Activated naive CD4-positive, alpha-beta T cell treated with anti-CD3 and anti-CD28 coated beads, Interleukin-2, amount 50 U/mL, for 16 hours (primary cell): Measurements from ENCODE around the gene CENPE.
A peak's percentile ranks its signal among the peaks of the same experiment; 100 is the strongest.
"Not testable (repeated sequence)": the region's sequence is repeated elsewhere in the genome, so short reads cannot be mapped to it uniquely, and the experiment has no call there.

Source experiments
- DNase-seq: peaks from one replicate; pipeline ENCODE4 v3.0.0-alpha.2; 2020

CENPE gene

GRCh38 chr4:103198111-103198765 lies at the start of gene CENPE:
Gene CENPE, minus strand, starts transcription at chr4:103198343. Its CDS starts 24 bp downstream, at chr4:103198319.
- DNase-seq, result peak; percentile 85

DNA sequence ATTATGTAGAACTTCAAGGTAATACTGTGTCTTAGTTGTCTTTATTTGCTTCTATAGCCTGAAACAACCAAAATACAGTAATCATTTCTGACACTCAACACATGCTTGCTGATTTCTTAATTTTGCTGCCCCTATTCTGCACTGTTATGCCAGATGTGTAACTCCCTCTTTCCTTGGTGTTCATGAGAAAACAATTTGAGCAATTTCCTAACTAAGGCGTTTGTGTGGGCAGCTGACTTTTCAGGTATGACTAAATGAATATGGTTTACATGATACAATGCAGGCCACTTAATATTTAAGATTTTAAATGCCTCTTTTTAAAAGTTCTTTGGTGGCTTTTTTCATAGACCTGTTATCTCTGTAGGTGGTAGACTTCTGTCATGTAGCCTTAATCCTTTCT lies 46.1 kb upstream of the CENPE start:
- no peak for DNase-seq

GRCh38 chr4:103230938-103231337 lies 32.8 kb upstream of the CENPE start:
- not testable (repeated sequence) for DNase-seq

DNA sequence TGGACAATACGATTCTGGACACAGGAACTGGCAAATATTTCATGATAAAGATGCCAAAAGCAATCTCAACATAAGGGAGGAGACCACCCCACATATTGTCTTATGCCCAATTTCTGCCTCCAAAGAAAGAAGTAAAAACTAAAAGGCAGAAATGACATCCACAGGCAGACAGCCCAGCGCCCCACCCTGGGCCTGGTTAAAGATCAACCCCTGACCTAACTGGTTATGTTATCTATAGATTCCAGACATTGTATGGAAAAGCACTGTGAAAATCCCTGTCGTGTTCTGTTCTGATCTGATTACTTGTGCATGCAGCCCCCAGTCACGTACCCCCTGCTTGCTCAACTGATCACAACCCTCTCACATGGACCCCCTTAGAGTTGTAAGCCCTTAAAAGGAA lies 25.4 kb upstream of the CENPE start:
- not testable (repeated sequence) for DNase-seq

GRCh38 chr4:103207673-103208072 lies 9.5 kb upstream of the CENPE start:
- no peak for DNase-seq

GRCh38 chr4:103204111-103204510 lies 6.0 kb upstream of the CENPE start:
- DNase-seq, result no peak

DNA sequence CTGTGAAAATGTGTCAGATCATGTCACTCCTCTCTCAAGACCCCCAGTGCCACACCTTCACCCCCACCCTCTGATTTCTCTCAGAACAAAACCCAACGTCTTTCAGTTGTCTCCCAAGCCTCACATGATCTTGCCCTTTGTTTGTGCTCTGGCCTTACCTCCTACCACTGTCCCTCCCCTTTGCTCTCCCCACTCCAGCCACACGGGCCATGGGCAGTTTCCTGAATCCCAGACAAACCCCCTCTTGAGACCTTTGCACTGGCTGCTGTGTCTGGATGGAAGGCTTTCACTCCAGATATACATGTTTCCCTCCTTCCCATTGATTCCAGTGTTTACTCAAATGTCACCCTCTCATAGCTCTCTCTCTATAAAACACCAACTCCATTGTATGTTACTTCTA lies 3.6 kb upstream of the CENPE start:
- DNase-seq, result no peak

- no peak for DNase-seq
Measured at GRCh38 chr4:103201253-103201652, 3.1 kb upstream of the CENPE start.

GRCh38 chr4:103199009-103199408 lies 866 bp upstream of the CENPE start:
- no peak for DNase-seq

- no peak for DNase-seq
Measured at GRCh38 chr4:103197765-103198110, 405 bp downstream of the CENPE start.

DNA sequence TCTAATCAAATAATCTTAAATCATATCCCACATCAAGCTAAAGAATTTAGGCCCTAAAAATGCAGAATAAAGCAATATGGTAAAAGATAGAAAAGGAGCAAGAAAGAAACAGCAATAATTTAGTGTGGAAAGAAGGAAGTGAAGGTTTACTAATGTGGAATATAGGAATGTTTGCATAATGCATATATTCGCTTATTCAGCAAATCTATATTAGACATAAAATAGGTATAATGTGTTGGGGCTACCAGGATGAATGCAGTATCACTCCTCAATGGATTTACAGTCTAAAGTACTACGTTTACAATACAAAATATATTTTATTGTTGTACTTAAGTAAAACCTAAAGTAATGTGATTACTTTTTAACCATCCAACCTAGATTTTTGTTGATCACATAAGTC lies 4.7 kb downstream of the CENPE start:
- DNase-seq, result no peak

DNA sequence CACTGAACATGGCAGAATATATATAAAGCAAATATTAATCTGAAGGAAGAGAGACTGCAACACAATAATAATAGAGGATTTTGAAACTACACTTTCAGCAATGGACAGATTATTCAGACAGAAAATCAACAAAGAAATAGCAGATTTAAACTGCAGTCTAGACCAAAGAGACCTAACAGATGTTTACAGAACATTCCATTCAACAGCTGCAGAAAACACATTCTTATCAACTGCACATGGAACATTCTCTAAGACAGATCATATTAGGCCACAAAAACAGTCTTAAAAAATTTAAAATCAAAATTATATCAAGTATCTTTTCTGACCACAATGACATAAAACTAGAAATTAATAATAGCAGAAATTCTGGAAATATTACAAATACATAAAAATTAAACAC lies 27.1 kb downstream of the CENPE start:
- no peak for DNase-seq

DNA sequence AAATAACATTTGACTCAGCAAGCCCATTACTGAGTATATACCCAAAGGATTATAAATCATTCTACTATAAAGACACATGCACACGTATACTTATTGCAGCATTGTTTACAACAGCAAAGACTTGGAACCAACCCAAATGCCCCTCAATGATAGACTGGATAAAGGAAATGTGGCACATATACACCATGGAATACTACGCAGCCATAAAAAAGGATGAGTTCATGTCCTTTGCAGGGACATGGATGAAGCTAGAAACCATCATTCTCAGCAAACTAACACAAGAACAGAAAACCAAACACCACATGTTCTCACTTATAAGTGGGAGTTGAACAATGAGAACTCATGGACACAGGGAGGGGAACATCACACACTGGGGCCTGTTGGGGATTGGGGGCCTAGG lies 28.4 kb downstream of the CENPE start:
- DNase-seq, result not testable (repeated sequence)

DNA sequence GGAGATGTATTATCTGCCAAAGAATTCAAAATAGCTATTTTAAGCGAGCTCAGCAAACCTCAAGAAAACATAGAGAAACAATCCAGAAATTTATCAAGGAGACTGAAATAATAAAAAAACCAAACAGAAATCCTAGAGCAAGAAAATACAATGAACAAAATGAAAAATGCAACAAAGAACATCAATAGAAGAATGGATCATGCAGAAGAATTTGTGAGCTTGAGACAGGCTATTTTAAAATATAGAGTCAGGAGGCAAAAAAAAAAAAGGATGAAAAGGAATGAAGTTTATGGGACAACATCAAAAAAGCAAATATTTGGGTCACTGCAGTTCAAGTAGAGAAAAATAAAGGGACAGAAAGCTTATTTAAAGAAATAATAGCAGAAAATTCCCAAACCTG lies 29.1 kb downstream of the CENPE start:
- no peak for DNase-seq

GRCh38 chr4:103162176-103162575 lies 36.0 kb downstream of the CENPE start:
- DNase-seq, result no peak

DNA sequence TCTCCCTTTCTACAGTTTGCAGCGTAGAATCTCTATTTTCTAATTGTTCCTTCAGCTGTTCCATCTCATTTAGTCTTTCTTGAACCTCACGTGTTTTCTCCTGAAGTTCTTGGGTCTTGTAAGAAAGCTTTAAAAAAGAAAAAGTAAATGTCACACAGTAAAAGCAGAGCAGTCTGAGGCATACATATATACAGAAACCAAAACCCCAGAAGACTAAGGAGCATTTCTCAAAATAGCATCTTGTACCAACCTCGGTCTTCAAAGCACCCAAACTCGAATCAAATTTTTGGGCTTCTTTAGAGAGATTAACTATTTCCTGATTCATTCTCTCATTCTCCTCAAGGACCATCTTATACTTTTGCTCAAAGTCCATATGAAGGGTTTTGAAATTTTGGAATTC lies 39.4 kb downstream of the CENPE start:
- no peak for DNase-seq

DNA sequence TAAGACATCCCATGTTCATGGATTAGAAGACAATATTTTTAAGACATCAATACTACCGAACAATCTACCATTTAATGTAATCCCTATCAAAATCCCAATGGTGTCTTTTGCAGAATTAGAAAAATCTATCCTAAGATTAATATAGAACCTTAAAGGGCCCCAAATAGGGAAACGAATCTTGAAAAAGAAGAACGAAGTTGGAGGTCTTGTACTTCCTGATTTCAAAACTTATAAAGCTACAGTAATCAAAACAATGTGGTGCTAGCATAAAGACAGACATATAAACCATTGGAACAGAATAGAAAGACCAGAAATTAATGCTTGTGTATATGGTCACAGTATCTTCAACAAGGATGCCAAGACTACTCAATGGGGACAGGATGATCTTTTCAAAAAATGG lies 42.0 kb downstream of the CENPE start:
- DNase-seq, result no peak

DNA sequence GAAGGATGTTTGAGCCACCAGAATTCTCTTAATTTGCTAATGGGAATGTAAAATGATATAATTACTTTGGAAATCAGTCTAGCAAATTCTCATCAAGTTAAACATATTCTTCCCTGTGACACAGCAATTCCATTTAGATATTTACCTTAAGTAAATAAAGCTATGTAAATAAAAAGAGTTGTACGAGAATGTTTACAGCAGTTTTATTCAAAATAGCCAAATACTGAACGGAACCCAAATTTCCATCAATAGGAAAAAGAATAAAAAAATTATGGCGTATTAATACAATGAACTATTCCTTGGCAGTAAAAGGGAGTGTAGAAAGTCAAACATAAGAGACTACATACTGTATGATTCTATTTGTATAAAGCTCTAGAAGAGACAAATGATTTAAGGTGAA lies 45.8 kb downstream of the CENPE start:
- DNase-seq, result no peak

DNA sequence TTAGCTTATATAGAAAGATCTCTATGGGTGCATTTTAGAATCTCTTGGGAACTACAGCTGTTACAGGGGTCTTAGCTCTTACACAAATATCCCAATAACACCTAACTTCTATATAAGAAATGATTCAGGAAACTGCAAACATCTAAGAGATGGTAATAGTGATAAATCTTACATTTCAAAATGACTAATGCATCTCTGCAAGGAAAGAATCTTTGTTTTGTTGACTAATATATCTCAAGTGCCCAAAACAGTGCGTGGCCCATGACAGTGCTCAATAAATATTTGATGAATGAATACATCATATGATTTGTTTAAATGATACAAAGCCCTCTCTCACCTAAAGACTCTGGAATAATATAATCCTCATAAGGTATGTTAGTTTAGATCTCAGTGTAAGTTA lies 47.5 kb downstream of the CENPE start:
- no peak for DNase-seq

GRCh38 chr4:103144926-103145325 lies 53.2 kb downstream of the CENPE start:
- no peak for DNase-seq

DNA sequence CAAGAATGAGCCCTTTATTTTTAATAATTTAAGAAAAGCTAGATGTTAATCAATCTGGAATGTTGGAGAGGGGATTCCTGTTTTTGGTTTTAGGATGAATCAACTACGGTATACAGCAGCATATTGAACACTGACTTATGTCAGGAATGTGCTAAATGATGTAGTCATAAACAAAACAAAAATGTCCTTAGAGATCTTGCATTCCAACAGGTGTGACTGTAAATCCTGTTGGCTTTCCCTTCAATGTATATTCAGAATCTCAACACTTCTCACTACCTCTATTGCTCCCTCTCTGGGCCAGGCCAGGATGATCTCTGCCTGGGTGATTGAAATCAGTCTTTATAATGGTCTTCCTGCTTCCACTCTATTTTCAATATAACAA lies 60.7 kb downstream of the CENPE start:
- no peak for DNase-seq

DNA sequence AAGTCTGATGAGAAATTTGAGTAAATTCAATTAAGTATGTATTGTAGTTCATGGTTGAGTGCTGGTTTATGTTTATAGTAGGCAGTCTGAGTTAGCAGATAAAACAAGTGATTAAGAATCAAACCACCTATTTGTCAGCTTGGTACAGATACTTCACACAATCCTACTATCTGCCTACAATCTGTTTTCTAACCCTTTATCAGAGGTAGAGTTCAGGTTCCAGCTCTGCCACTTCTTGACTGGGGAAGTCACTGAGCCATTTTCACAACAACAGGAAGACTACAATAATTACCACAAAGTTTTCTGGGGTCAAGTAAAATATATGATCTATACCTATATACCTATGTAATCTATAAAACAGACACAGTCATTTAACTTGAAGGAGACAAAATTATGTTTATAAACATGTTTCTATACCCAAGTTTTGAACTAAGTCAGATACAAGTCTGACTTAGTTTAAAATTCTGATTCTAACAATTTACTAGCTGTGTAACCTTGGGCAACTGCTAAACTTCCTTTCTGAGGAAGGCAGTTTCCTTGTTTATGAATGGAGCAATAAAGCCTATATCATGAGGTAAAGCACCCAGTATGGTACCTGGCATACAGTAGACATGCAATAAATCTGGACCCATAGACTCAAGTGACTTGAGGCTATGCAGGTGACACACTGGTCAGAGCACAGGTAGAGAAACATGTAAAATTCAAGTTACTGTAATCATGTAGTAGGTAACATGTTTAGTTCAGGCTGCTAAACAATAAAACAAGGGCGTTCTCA lies 61.3 kb downstream of the CENPE start:
- no peak for DNase-seq

DNA sequence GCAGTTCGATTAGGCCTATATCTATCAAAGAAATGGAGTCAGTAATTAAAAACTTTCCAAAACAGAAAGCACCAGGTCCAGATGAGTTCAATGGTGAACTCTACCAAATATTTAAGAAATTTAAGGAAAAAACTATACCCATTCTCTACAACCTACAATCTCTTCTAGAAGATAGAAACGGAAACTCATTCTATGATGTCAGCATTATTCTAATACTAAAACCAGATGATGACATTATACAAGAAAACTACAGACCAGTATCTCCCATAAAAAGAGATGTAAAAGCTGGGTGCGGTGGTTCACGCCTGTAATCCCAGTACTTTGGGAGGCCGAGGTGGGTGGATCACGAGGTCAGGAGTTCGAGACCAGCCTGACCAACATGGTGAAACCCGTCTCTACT lies 69.0 kb downstream of the CENPE start:
- DNase-seq, result no peak

DNA sequence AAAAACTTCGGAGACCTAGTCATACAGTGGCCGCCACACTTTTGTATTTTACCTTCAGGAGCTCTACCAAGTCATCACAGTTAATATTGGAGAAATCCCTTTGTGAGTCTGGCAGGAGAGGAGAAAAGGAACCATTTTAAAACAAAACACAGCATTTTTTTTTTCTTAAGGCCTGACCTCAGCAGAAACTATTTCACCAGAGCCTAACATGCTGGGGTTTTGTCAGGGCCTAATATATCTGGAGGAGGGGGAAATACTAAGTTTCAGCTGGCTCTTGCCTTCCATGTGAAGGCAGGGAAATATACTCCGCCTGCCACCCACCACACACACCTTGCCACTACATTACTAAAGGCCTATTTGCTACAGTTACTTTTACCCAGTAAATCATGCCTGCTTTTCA lies 72.0 kb downstream of the CENPE start:
- DNase-seq, result no peak

GRCh38 chr4:103123114-103123513 lies 75.0 kb downstream of the CENPE start:
- no peak for DNase-seq
